Measurements from ENCODE around the gene OSBPL5. TPM values are rescaled to one million over a fixed set of nuclear protein-coding genes. Genes with fewer than 3 reads are reported as not detected.

OSBPL5 gene
- total and polyA plus RNA-seq, 3 experiments from 2014 or later = 2.6 to 8.5 (median 2.7) TPM

- POLR2A ChIA-PET = no interaction called here
- H3K9me3 Mint-ChIP-seq = no peaks in the 10 kb centered on the region
- no peak overlapping the region for H3K27ac Mint-ChIP-seq
These were observed 41.1 kb downstream of the OSBPL5 start for GRCh38 chr11:3123761-3124733.

GRCh38 chr11:3123305-3123704 is 41.8 kb downstream of the OSBPL5 start:
- Mint-ChIP-seq H3K36me3 (no peaks in the 10 kb centered on the region), H3K4me1 (no peaks in the 10 kb centered on the region), H3K9me3 (no peaks in the 10 kb centered on the region), H3K27me3 (no peaks in the 10 kb centered on the region), H3K4me3 (no peak overlapping the region), H3K27ac (no peak overlapping the region)
- H3K27ac ChIP-seq (ENCODE audit: low read depth, low read length) = no peak overlapping the region
- H3K4me3 ChIP-seq (ENCODE audit: low read length) = no peak overlapping the region
- CTCF ChIA-PET = no interaction called here
- no peaks in the 10 kb centered on the region for H3K27me3 ChIP-seq (ENCODE audit: insufficient read depth, low read length, poor library complexity, severe bottlenecking)
- H3K9me3 ChIP-seq (ENCODE audit: low read length) = no peaks in the 10 kb centered on the region
- H3K4me1 ChIP-seq (ENCODE audit: insufficient read depth, low read length) = no peaks in the 10 kb centered on the region
- POLR2A ChIA-PET = no interaction called here
- no peaks in the 10 kb centered on the region for H3K36me3 ChIP-seq (ENCODE audit: insufficient read depth, low read length)
- peak in 1 of 5 donors; percentile 42 for DNase-seq

More at GRCh38 chr11:3123761-3124733, 41.1 kb downstream of the OSBPL5 start:
- Histone ChIP-seq H3K27me3 (ENCODE audit: insufficient read depth, low read length, poor library complexity, severe bottlenecking) (no peaks in the 10 kb centered on the region), H3K9me3 (ENCODE audit: low read length) (no peaks in the 10 kb centered on the region), H3K4me3 (ENCODE audit: low read length) (no peak overlapping the region), H3K36me3 (ENCODE audit: insufficient read depth, low read length) (no peaks in the 10 kb centered on the region), H3K27ac (ENCODE audit: low read depth, low read length) (no peak overlapping the region), H3K4me1 (ENCODE audit: insufficient read depth, low read length) (no peaks in the 10 kb centered on the region)
- Mint-ChIP-seq H3K4me1 (no peaks in the 10 kb centered on the region), H3K27me3 (no peaks in the 10 kb centered on the region), H3K36me3 (no peaks in the 10 kb centered on the region), H3K4me3 (peak overlapping the region in 1 of 7 donors; percentile 27)
- CTCF ChIA-PET = interaction anchor here (0.8 to 1.0 kb wide), 2 partner anchors 18 to 591 kb away, joined by 3 read pairs; no protein-coding TSS in a partner anchor
- peak in 1 of 5 donors; percentile 30 for DNase-seq

- no peak for DNase-seq
- H3K4me1 ChIP-seq (ENCODE audit: insufficient read depth, low read length) = no peaks in the 10 kb centered on the region
- Mint-ChIP-seq H3K27me3 (no peaks in the 10 kb centered on the region), H3K36me3 (no peaks in the 10 kb centered on the region), H3K4me1 (no peaks in the 10 kb centered on the region), H3K9me3 (no peaks in the 10 kb centered on the region), H3K27ac (no peak overlapping the region), H3K4me3 (no peak overlapping the region)
- no peaks in the 10 kb centered on the region for H3K36me3 ChIP-seq (ENCODE audit: insufficient read depth, low read length)
- H3K4me3 ChIP-seq (ENCODE audit: low read length) = no peak overlapping the region
- H3K27ac ChIP-seq (ENCODE audit: low read depth, low read length) = no peak overlapping the region
- no peaks in the 10 kb centered on the region for H3K27me3 ChIP-seq (ENCODE audit: insufficient read depth, low read length, poor library complexity, severe bottlenecking)
- POLR2A ChIA-PET = no interaction called here
- CTCF ChIA-PET = no interaction called here
- H3K9me3 ChIP-seq (ENCODE audit: low read length) = no peaks in the 10 kb centered on the region
These were observed 42.3 kb downstream of the OSBPL5 start for GRCh38 chr11:3122775-3123201.

- Histone ChIP-seq H3K27ac (ENCODE audit: low read depth, low read length) (no peak overlapping the region), H3K9me3 (ENCODE audit: low read length) (no peaks in the 10 kb centered on the region), H3K4me1 (ENCODE audit: insufficient read depth, low read length) (no peaks in the 10 kb centered on the region), H3K36me3 (ENCODE audit: insufficient read depth, low read length) (no peaks in the 10 kb centered on the region), H3K27me3 (ENCODE audit: insufficient read depth, low read length, poor library complexity, severe bottlenecking) (no peaks in the 10 kb centered on the region), H3K4me3 (ENCODE audit: low read length) (no peak overlapping the region)
- peak in 1 of 5 donors; percentile 39 for DNase-seq
- ChIA-PET POLR2A (no interaction called here), CTCF (no interaction called here)
- no peaks in the 10 kb centered on the region for H3K36me3 Mint-ChIP-seq
- H3K27me3 Mint-ChIP-seq = no peaks in the 10 kb centered on the region
- H3K27ac Mint-ChIP-seq = no peak overlapping the region
- no peaks in the 10 kb centered on the region for H3K9me3 Mint-ChIP-seq
- H3K4me3 Mint-ChIP-seq = no peak overlapping the region
- H3K4me1 Mint-ChIP-seq = no peaks in the 10 kb centered on the region
These were observed 43.0 kb downstream of the OSBPL5 start for GRCh38 chr11:3121931-3122774.

GRCh38 chr11:3121416-3121815 is 43.7 kb downstream of the OSBPL5 start:
- CTCF ChIA-PET = no interaction called here
- H3K36me3 ChIP-seq (ENCODE audit: insufficient read depth, low read length) = no peaks in the 10 kb centered on the region
- no peaks in the 10 kb centered on the region for H3K36me3 Mint-ChIP-seq

GRCh38 chr11:3120071-3120792 is 44.9 kb downstream of the OSBPL5 start:
- Histone ChIP-seq H3K27ac (ENCODE audit: low read depth, low read length) (no peak overlapping the region), H3K36me3 (ENCODE audit: insufficient read depth, low read length) (no peaks in the 10 kb centered on the region)
- CTCF ChIA-PET = no interaction called here

More at GRCh38 chr11:3121416-3121815, 43.7 kb downstream of the OSBPL5 start:
- POLR2A ChIA-PET = no interaction called here
- H3K4me1 Mint-ChIP-seq = no peaks in the 10 kb centered on the region
- H3K9me3 Mint-ChIP-seq = no peaks in the 10 kb centered on the region
- no peaks in the 10 kb centered on the region for H3K27me3 Mint-ChIP-seq
- H3K4me3 Mint-ChIP-seq = peak overlapping the region in 1 of 7 donors; percentile 51
- peak overlapping the region in 1 of 8 donors; percentile 65 for H3K27ac Mint-ChIP-seq
- no peaks in the 10 kb centered on the region for H3K4me1 ChIP-seq (ENCODE audit: insufficient read depth, low read length)
- no peaks in the 10 kb centered on the region for H3K9me3 ChIP-seq (ENCODE audit: low read length)
- H3K27me3 ChIP-seq (ENCODE audit: insufficient read depth, low read length, poor library complexity, severe bottlenecking) = no peaks in the 10 kb centered on the region
- H3K27ac ChIP-seq (ENCODE audit: low read depth, low read length) = no peak overlapping the region
- DNase-seq = no peak
- H3K4me3 ChIP-seq (ENCODE audit: low read length) = no peak overlapping the region

GRCh38 chr11:3119141-3119821 is 45.8 kb downstream of the OSBPL5 start:
- Mint-ChIP-seq H3K4me1 (no peaks in the 10 kb centered on the region), H3K9me3 (peaks cover 5 to 9% (median 7%) of the 10 kb centered on the region in 5 donors)
- CTCF ChIA-PET = no interaction called here

More at GRCh38 chr11:3120071-3120792, 44.9 kb downstream of the OSBPL5 start:
- DNase-seq = no peak
- Histone ChIP-seq H3K4me1 (ENCODE audit: insufficient read depth, low read length) (no peaks in the 10 kb centered on the region), H3K27me3 (ENCODE audit: insufficient read depth, low read length, poor library complexity, severe bottlenecking) (no peaks in the 10 kb centered on the region), H3K4me3 (ENCODE audit: low read length) (no peak overlapping the region), H3K9me3 (ENCODE audit: low read length) (no peaks in the 10 kb centered on the region)
- peaks cover 0 to 3% (median 2%) of the 10 kb centered on the region in 3 donors for H3K36me3 Mint-ChIP-seq
- H3K9me3 Mint-ChIP-seq = peaks cover 1 to 3% (median 2%) of the 10 kb centered on the region in 5 donors
- POLR2A ChIA-PET = no interaction called here
- no peak overlapping the region for H3K27ac Mint-ChIP-seq
- no peak overlapping the region for H3K4me3 Mint-ChIP-seq
- H3K4me1 Mint-ChIP-seq = no peaks in the 10 kb centered on the region
- no peaks in the 10 kb centered on the region for H3K27me3 Mint-ChIP-seq

More at GRCh38 chr11:3119141-3119821, 45.8 kb downstream of the OSBPL5 start:
- H3K36me3 Mint-ChIP-seq = peaks cover 0 to 9% (median 4%) of the 10 kb centered on the region in 3 donors
- H3K27ac ChIP-seq (ENCODE audit: low read depth, low read length) = no peak overlapping the region
- no peak overlapping the region for H3K4me3 Mint-ChIP-seq
- H3K4me1 ChIP-seq (ENCODE audit: insufficient read depth, low read length) = no peaks in the 10 kb centered on the region
- H3K4me3 ChIP-seq (ENCODE audit: low read length) = no peak overlapping the region
- no peaks in the 10 kb centered on the region for H3K27me3 Mint-ChIP-seq
- H3K27me3 ChIP-seq (ENCODE audit: insufficient read depth, low read length, poor library complexity, severe bottlenecking) = no peaks in the 10 kb centered on the region
- H3K9me3 ChIP-seq (ENCODE audit: low read length) = no peaks in the 10 kb centered on the region
- DNase-seq = no peak
- H3K36me3 ChIP-seq (ENCODE audit: insufficient read depth, low read length) = no peaks in the 10 kb centered on the region
- H3K27ac Mint-ChIP-seq = no peak overlapping the region
- POLR2A ChIA-PET = no interaction called here

Measured in CD8-positive, alpha-beta memory T cell (primary cell).